GM21786 (cell line): Measurements from ENCODE around the gene FRA10AC1.
"Not testable (repeated sequence)": the region's sequence is repeated elsewhere in the genome, so short reads cannot be mapped to it uniquely, and the experiment has no call there.

Experiments used
- ATAC-seq: cut with Tn5 transposase; IDR thresholded peaks from one replicate; pipeline ENCODE4 v1.9.1; 2021; ENCODE audit not compliant: unreplicated experiment

FRA10AC1 gene

DNA sequence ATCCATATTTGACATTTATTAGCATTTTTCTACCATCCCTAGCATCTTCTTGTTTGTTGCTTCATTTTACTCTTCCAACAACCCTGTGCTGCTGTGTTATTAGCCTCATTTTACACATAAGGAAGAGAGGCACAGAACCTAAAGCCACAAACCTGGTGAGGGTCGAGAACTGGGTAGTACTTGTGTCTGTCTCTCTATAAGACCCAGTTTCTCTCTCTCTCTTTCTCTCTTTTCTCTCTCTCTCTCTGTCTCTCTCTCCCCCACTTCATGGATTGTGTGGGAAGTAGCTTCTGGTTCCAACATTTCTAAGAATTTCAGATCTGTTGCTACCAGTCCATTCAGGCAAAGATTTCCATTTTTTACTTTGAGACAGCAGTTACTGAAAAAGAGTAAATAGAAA, 1.4 kb upstream of the FRA10AC1 start:
- no peak for ATAC-seq

DNA sequence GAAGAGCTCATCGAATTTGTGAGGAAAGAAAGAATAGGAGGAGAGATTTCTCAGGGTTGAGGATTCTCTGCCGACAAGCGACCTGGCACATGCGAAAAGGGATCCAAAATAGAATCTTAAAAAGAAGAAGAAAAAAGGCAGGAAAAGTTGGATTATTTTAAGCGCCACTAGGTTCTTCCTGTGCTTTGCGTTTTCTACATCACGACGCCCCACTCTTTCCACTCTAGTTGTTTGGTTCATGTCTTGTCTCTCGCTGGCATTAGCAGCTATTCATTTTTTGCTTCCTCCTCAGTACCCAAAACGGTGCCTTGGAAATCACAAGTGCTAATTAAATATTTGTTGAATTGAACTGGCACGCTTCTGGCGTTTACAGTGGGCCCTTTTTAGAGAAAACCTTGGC, 674 bp upstream of the FRA10AC1 start:
- ATAC-seq: no peak

DNA sequence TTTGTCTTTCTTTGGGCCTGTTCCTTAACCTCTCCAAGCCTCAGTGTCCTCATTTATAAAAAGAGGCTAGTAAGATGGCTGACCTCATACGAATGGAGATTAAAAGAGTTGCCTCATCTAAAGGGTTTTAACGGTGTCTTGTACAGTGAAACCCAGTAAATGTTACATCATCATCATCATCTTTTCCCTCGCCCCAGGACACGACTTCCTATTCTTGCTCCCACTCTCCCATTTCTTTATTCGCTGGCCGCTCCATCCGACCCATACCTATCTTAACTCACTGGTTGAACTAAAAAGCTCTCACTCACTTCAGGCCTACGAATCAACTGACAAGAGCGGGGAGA, 554 bp downstream of the FRA10AC1 start:
- ATAC-seq: peak; percentile 3

DNA sequence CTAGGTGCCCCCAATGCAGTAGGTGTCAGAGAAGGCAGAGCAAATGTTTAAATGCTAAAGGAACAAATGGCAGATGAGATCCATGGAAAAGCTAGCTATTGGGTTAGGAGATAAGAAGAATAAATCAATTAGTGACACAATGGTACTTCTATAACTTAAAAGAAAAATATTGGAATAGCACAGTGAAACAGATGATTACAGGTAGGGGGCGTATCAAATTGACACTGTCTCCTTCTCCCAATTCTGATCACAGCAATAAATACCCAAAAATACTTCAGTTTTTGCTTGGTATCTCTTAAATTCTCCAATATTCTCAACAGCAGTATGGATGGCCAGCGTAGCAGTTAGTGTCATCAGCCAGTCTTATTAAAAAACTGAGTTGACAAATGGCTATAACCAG, 5.2 kb downstream of the FRA10AC1 start:
- ATAC-seq: no peak

DNA sequence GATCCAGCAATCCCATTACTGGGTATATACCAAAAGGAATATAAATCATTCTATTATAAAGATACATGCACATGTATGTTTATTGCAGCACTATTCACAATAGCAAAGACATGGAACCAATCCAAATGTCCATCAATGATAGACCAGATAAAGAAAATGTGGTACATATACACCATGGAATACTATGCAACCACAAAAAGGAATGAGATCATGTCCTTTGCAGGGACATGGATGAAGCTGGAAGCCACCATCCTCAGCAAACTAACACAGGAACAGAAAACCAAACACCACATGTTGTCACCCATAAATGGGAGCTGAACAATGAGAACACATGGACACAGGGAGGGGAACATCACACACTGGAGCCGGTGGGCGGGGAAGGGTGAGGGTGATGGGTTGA, 5.8 kb downstream of the FRA10AC1 start:
- not testable (repeated sequence) for ATAC-seq

DNA sequence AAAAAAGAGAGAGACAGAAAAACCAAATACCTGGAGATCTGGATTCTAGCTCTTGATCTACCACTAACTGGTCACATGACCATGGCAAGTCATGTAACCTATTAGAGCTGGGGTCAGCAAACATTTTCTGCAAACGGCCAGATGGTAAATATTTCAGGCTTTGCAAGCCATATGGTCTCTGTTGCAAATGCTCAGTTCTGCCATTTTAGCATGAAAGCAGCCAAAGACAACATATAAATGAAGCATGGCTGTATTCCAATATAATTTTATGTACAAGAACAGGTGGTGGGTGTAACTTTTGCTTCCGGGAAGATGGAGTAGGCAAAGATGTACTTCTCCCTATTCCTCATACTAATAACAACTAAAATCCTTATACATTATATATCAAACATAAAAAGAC, 6.7 kb downstream of the FRA10AC1 start:
- ATAC-seq: no peak

DNA sequence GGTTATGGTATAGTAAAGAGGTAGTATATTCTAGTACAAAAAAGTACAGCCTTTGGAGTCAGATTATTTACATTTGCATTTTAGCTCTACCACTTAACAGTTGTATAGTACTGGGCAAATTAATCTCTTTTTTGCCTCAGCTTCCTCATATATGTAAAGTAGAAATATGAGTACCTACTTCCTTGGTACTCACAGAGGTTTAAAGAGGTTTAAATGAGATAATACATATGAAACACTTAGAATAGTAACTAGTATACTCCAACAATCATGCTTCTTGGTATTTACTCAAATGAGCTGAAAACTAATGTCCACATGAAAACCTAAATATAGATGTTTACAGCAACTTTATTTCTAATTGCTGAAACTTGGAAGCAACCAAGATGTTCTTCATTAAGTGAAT, 14.7 kb downstream of the FRA10AC1 start:
- ATAC-seq: no peak

DNA sequence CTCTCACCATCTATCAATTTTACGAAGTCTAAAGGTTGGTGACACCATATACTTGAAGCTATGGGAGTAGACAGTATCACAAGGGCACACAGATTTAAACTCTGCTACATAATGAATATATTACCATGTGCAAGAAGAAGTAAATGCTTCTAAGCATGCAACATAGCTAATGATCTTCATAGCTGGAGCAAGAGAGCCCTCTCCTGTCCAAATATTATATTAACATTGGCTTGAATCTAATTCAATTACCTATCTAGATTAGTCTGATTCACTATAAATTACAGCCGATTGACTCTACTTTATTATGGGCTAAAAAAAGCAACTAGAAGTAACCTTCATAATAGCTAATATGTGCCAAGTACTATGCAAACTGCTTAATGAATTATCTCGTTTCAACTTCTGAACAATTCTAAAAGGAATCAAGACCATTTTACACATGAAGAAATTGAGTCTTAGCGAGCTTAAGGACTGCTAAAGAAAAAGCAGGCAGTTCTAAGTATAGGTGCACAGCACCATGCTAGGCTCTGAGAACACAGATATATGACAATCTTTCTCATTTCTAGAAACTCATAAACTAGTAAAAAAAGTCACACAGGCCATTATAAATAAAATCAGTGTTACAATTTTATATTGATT, 21.9 kb downstream of the FRA10AC1 start:
- ATAC-seq: no peak

DNA sequence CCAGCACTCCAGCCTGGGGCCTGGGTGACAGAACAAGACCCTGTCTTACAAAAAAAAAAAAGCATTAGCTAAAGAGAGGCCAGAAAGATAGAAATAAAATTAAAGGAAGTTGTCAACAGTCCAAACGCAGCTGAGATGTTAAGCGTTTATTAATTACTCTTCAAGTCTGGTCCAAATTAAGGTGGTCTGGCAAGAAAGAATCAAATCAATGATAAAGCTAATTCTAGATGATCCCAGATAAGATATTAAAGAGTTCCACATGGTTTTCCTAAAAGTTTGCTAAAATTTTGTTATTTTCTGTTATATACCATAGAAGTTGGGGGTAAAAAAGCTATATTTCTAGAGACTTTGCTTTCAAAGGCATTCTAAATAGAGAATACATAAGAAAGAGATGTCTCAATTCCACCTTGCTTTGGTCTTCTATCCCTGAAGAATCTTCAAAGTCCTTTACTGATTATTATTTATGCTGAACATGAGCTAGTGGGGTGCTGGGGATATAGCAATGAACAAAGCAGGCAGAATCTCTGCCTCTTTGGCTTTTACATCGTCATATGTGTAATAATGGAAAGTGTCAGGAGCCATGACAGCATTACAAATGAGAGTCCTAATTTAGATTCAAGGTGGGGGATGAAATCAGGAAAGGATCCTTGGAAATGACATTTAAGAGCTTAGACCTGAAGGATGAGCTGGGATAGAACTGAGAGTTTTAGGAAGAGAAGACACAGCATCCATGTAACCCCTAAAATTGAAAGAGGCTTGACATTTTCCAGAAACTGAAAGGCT, 23.4 kb downstream of the FRA10AC1 start:
- ATAC-seq: no peak

DNA sequence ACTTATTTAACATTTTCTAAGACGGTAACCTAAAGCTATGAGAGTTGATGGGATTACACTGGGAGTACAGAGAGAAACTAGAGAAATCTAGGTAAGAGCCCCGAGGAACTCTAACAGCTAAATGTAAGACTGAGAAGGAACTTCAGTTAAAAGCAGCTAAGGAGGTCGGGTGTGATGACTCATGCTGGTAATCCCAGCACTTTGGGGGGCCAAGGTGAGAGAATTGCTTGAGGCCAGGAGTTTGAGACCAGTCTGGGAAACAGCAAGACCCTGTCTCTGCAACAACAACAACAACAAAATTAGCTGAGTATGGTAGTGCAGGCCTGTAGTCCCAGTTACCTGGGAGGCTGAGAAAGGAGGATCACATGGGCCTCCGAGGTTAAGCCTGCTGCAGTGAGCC, 24.0 kb downstream of the FRA10AC1 start:
- no peak for ATAC-seq

DNA sequence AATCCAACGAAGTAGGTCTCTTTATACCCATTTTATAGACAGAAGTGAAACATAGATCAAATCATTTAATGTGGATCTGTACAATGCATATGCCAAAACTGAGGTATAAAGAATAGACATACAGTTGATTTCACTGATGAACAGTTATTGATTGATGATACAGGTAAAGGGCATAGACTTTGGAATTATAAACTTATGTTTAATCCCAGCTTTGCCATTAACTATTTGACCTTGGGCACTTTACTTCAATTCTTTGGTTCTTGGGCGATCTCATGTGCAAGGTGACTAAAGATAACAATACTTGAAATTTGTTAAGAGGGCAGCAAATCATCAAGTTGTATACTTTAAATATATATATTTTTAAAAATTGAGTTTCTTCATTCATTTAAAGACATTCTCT, 28.6 kb downstream of the FRA10AC1 start:
- no peak for ATAC-seq

DNA sequence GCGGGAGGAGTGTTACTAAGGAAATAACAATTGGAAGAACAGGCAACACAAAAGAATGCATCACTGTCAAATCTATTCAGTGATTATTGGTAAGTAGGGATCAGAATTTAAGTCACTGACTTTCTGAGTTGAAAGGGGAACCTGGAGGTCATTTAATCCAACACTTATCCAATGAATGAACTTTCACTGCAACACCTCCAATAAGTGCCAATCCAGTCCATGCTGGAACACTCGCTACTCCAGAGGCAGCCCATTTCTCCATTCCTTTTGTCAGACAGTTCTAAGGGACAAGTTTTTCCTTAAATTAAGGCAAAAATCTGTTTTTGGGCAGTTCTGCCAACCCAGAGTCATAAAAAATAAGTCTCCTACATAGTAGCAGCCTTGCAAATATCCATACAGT, 29.5 kb downstream of the FRA10AC1 start:
- ATAC-seq: no peak

DNA sequence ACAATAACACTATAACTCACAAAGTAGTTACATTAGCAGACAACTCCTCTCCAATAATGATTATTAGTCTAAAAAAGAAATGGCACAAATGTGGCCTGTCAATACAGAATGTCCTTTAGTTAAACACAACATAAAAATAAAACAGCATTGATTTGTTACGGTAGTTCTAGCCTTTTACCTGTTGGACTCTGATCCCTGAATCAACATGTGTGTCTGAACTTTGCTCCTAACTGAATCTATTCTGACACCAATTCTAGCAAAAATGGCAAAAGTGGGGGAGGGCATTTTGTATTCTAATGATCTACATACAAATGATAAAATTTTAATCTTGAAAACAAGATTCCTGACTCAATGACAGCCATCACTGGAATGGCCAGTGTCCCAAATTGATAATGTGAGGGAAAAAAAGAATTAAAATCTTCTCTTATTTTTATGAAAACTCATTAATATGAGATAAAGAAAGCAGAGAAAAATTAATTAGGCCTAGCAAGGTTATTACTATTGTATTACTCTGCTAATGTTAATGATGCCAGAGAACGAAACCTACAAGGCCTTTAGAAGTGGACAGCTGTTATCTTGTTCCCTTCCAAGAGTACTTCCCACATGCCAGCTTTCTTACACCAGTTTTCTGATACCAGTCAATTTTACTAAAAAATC, 30.2 kb downstream of the FRA10AC1 start:
- ATAC-seq: no peak

DNA sequence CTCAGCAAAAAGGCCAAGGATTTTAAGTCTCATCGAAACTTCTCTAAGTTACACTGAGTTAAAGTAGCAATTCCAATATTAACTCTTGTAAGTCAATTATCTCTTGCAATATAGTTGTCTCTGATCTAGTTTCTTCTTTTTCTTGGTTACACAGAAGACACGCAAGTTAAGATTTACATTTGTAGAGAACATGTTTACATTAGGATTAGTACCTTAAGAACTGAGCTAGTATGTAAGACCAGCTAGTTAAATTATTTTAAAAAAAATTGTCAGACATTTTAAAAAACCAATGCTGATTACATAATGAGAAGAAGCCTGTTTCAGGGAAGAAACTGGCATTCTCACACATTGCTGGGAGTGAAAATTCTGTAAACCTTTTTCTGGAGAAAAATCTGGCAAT, 31.4 kb downstream of the FRA10AC1 start:
- ATAC-seq: no peak

DNA sequence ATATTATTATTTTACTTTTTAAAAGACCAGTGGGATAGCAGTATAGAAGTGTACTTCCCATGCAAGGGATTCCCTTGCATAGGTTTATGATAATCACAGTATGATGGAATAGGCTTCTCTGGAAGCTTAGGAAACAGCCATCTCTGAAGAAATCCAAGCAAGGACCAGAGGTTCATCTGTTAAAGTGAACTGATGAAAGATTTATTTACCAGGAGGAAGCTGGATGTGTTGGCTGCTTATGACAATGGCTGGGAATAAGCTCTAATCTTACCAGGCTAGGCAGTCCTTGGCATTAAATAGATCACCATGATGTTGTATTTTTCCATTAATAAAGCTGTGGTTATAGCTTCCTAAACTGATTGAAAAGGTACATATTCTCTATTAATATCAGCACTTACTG, 32.0 kb downstream of the FRA10AC1 start:
- no peak for ATAC-seq

DNA sequence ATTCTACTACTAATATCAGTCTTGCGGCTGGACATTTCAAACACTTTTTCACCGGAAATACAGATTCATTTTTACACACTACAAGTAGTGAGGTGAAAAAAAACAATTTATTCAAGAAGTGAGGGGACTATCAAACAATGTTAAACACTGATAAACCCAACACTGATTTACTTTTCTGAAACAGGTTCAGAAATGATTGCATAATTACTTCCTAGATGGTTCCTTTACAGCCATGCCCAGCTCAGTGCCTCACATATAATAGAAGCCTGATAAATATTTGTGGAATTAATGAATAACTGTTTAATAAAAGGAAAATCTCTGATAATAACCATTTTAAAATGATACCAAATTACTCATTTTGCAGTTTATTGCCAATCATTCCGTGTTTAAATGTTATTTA, 34.6 kb downstream of the FRA10AC1 start:
- ATAC-seq: no peak

DNA sequence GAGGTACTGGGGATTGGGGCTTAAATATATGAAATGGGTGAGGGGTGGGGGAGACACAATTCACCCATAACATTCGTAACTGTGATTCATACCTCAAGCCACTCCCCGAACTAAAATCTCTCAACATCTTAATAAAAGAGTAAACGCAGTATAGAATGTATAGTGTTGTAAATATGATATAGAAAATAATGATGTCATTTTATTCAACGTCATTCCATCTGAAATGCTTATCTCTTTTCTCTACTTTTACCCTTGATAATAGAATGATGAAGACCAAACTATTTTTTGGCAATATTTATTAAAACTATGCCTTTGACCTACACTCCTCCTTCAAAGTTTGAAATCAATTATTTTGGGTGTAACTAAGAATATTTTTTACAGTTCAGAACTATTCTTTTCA, 36.4 kb downstream of the FRA10AC1 start:
- no peak for ATAC-seq

DNA sequence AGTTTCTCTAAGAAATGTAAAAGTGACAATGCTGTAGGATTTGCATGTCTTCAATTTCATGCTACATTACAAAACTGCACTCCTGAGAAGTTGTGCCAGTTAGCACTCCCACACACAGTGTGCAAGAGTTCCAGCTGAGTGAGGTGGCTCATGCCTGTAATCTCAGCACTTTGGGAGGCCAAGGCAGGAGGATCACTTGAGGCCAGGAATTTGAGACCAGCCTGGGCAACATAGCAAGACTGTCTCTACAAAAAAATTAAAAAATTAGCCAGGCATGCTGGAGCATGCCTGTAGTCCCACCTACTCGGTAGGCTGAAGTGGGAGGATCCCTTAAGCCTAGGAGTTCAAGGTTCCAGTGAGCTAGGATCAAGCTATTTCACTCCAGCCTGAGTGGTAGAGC, 44.6 kb downstream of the FRA10AC1 start:
- ATAC-seq: no peak

DNA sequence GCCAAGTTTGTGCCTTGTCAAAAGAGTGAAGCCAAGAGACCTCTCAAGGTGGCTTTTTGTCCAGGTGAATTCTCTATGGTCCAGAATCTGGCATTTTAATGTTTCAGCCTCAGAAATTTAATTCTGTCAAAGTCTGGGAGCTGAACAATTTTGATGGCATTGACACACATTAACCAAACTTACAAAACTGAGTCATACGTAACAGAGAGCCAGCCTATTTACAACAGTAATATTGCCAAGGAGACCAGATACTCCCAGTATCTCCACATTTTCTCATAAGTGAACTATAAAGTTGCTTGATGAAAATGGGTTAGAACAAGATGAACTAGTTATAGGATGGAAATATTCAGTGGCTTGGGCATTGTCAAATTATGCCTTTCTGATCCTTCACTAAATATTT, 46.2 kb downstream of the FRA10AC1 start:
- no peak for ATAC-seq

DNA sequence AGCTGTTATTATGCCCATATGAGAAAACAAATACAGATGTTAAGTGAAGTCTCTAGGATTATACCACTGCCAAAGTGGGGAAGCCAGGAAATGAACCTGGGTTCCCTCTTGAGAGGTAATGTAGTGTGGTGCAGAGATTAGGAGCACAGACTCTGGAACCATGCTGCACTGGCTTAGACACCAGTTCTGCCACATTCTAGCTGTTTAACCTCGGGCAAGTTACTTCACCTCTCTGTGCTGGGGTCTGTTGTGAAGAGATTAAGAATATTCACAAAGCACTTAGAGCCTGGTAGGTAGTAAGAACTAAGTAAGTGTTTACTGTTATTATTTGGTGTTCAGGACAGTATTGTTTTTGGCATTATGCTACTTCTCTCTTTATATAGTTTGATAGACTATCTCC, 48.2 kb downstream of the FRA10AC1 start:
- no peak for ATAC-seq

DNA sequence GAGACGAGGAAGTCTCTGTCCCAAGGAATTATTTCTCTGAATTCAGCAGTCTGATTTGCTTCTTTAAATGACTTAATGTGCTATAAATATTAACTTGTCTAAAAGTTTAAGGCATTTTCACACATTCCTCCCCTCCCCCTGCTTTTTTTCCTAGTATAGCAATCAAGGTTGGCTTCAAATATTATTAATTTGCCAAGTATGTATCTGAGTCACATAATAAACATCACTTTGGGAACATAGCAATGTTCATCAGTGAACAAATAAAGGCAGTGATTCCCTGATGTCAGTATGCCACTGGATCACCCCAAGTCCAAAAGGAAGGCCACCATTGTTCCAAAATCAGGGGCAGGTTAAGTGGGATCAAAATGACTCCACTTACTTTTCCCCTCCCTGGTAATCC, 49.5 kb downstream of the FRA10AC1 start:
- no peak for ATAC-seq

DNA sequence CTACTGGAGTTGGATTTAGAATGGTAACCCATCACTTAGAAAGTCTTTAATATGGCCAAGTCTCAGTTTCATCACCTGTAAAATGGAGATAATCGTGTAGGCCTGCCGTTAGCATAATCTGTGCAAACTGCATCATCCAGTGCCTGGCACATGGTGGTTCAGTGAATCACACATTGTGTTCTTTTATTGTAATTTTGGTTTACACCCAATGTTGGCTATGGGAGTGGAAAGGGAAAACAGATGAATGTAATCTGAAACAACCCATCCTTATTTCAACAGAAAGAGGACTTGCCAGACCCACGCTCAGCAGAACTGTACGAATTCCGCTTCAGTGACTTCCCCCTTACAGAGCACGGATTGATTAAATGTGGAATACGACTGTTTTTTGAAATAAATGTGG, 62.6 kb downstream of the FRA10AC1 start:
- no peak for ATAC-seq
